ENCODE results near the gene MARCHF9.

MARCHF9 gene

DNA sequence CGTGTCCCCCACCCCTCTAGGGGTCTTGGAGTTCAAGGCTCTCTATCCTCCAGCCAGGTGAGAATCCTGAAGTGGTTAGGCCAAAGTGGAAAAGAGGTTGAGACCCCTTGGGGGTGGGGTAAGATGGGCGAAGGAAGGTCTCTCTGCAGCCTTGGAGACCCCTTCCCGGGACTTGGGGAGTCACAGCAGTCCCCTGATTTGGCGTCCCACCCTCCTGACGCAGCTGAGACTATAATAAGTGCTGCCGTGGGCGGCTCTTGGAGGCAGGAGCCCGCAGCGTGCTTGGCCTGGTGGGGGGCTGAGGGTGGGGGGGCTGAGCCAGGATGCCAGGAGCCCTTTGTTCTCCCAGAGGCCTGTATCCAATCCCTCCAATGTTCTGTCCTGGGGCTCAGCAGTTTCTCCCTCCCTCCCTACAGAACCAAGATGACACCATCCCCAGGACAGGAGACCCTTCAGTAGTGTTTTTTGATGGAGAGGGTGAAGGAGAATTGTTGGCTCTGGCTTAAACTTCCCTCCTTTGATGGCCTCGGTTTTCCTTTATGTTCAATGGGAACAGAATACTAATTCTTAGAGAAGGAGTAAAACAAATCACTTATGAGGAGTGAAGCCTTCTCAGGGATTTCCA is 14.9 kb upstream of the MARCHF9 start:
- no peak for TF ChIP-seq MAX (IDR thresholded peaks at IDR 0.05)
- no peak for TF ChIP-seq CREB1 (IDR thresholded peaks at IDR 0.05; ENCODE audit: low read depth)
- TF ChIP-seq ZBTB7A (IDR thresholded peaks at IDR 0.05; ENCODE audit: low read depth) = no peak
- no peak for TF ChIP-seq TAF1 (IDR thresholded peaks at IDR 0.05; ENCODE audit: low read depth)
- TF ChIP-seq EGR1 (IDR thresholded peaks at IDR 0.05) = no peak
- TF ChIP-seq USF1 (IDR thresholded peaks at IDR 0.05) = no peak
- TF ChIP-seq CEBPB (IDR thresholded peaks at IDR 0.05) = no peak
- no peak for TF ChIP-seq EP300 (IDR thresholded peaks at IDR 0.05; ENCODE audit: borderline replicate concordance)
- no peak for TF ChIP-seq REST (IDR thresholded peaks at IDR 0.05; ENCODE audit: low read depth)
- TF ChIP-seq RAD21 (IDR thresholded peaks at IDR 0.05; ENCODE audit: low read depth) = no peak
- no peak for TF ChIP-seq TCF12 (IDR thresholded peaks at IDR 0.05; ENCODE audit: low read depth)
- TF ChIP-seq YY1 (IDR thresholded peaks at IDR 0.05; ENCODE audit: low read depth) = no peak
- TF ChIP-seq NFIC (IDR thresholded peaks at IDR 0.05) = no peak
- no peak for TF ChIP-seq TEAD4 (IDR thresholded peaks at IDR 0.05)
- TF ChIP-seq FOXM1 (IDR thresholded peaks at IDR 0.05; ENCODE audit: borderline replicate concordance, low read depth) = no peak

GRCh38 chr12:57740656-57741412 is 14.1 kb upstream of the MARCHF9 start:
- TF ChIP-seq EGR1 (IDR thresholded peaks at IDR 0.05) (no peak), MAX (IDR thresholded peaks at IDR 0.05) (no peak), FOXM1 (IDR thresholded peaks at IDR 0.05; ENCODE audit: borderline replicate concordance, low read depth) (no peak), TAF1 (IDR thresholded peaks at IDR 0.05; ENCODE audit: low read depth) (no peak), NFIC (IDR thresholded peaks at IDR 0.05) (no peak), EP300 (IDR thresholded peaks at IDR 0.05; ENCODE audit: borderline replicate concordance) (no peak), ZBTB7A (IDR thresholded peaks at IDR 0.05; ENCODE audit: low read depth) (no peak), REST (IDR thresholded peaks at IDR 0.05; ENCODE audit: low read depth) (no peak), YY1 (IDR thresholded peaks at IDR 0.05; ENCODE audit: low read depth) (no peak)

DNA sequence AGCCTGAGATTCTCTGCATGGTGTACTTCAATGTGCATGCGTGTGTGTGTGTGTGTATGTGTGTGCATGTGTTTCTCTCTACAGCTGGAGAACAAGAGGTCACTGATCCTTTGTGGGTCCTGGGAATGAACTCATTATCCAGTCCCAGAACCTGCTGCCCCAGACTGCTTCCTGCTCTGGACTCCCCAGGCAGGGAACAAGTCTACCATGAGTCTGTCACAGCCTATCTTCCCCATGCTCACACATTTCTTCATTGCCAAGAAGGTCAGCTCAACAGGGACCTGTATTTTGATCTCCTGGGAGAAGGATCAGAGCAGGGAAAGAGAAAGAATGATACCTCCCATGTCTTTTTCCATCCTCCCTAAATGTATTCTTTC is 13.5 kb upstream of the MARCHF9 start:
- TF ChIP-seq CEBPB (IDR thresholded peaks at IDR 0.05) (no peak), ZBTB7A (IDR thresholded peaks at IDR 0.05; ENCODE audit: low read depth) (no peak), YY1 (IDR thresholded peaks at IDR 0.05; ENCODE audit: low read depth) (no peak), NFIC (IDR thresholded peaks at IDR 0.05) (no peak), TAF1 (IDR thresholded peaks at IDR 0.05; ENCODE audit: low read depth) (no peak), USF1 (IDR thresholded peaks at IDR 0.05) (no peak), EP300 (IDR thresholded peaks at IDR 0.05; ENCODE audit: borderline replicate concordance) (no peak), REST (IDR thresholded peaks at IDR 0.05; ENCODE audit: low read depth) (no peak)
